ENCODE data around the gene OR1I1.
"Not testable (repeated sequence)": the region's sequence is repeated elsewhere in the genome, so short reads cannot be mapped to it uniquely, and the experiment has no call there.

Gene OR1I1

GRCh38 chr19:15081911-15082310, at the start of gene OR1I1:
OR1I1 (plus strand) TSS chr19:15082211; CDS start chr19:15087066, 4,855 bp downstream.
- no peak for DNase-seq (ENCODE audit: low read depth, low spot score)

GRCh38 chr19:15035795-15036311, 46.2 kb upstream of the OR1I1 start:
- no peak for DNase-seq (ENCODE audit: low read depth, low spot score)

GRCh38 chr19:15037586-15037985, 44.4 kb upstream of the OR1I1 start:
- no peak for DNase-seq (ENCODE audit: low read depth, low spot score)

- no peak for DNase-seq (ENCODE audit: low read depth, low spot score)
Measured at GRCh38 chr19:15038294-15038693, 43.7 kb upstream of the OR1I1 start.

GRCh38 chr19:15042003-15042402, 40.0 kb upstream of the OR1I1 start:
- no peak for DNase-seq (ENCODE audit: low read depth, low spot score)

GRCh38 chr19:15042826-15043225, 39.2 kb upstream of the OR1I1 start:
- no peak for DNase-seq (ENCODE audit: low read depth, low spot score)

GRCh38 chr19:15045506-15045905, 36.5 kb upstream of the OR1I1 start:
- no peak for DNase-seq (ENCODE audit: low read depth, low spot score)

- DNase-seq (ENCODE audit: low read depth, low spot score) = no peak
Measured at GRCh38 chr19:15047680-15048079, 34.3 kb upstream of the OR1I1 start.

- DNase-seq (ENCODE audit: low read depth, low spot score) = no peak
Measured at GRCh38 chr19:15048128-15048527, 33.9 kb upstream of the OR1I1 start.

GRCh38 chr19:15048885-15049541, 33.0 kb upstream of the OR1I1 start, which contains the start of gene CASP14:
CASP14 (plus strand) TSS chr19:15049480; CDS start chr19:15052252, 2,772 bp downstream.
- no peak for DNase-seq (ENCODE audit: low read depth, low spot score)

GRCh38 chr19:15050639-15051038, 31.4 kb upstream of the OR1I1 start:
- DNase-seq (ENCODE audit: low read depth, low spot score) = no peak

GRCh38 chr19:15062036-15062435, 20.0 kb upstream of the OR1I1 start:
- DNase-seq (ENCODE audit: low read depth, low spot score) = no peak

- DNase-seq (ENCODE audit: low read depth, low spot score) = not testable (repeated sequence)
Measured at GRCh38 chr19:15070386-15070785, 11.6 kb upstream of the OR1I1 start.

GRCh38 chr19:15072930-15073647, 8.9 kb upstream of the OR1I1 start:
- DNase-seq (ENCODE audit: low read depth, low spot score) = no peak

- DNase-seq (ENCODE audit: low read depth, low spot score) = no peak
Measured at GRCh38 chr19:15074371-15074770, 7.6 kb upstream of the OR1I1 start.

GRCh38 chr19:15075806-15076205, 6.2 kb upstream of the OR1I1 start:
- DNase-seq (ENCODE audit: low read depth, low spot score) = no peak

- DNase-seq (ENCODE audit: low read depth, low spot score) = not testable (repeated sequence)
Measured at GRCh38 chr19:15080002-15080401, 2.0 kb upstream of the OR1I1 start.

- no peak for DNase-seq (ENCODE audit: low read depth, low spot score)
Measured at GRCh38 chr19:15087182-15087581, 5.2 kb downstream of the OR1I1 start.

- peak; percentile 22 for DNase-seq (ENCODE audit: low read depth, low spot score)
Measured at GRCh38 chr19:15091918-15092753, 10.1 kb downstream of the OR1I1 start.

- DNase-seq (ENCODE audit: low read depth, low spot score) = no peak
Measured at GRCh38 chr19:15093001-15093400, 11.0 kb downstream of the OR1I1 start.

GRCh38 chr19:15096223-15096622, 14.2 kb downstream of the OR1I1 start:
- DNase-seq (ENCODE audit: low read depth, low spot score) = no peak

- not testable (repeated sequence) for DNase-seq (ENCODE audit: low read depth, low spot score)
Measured at GRCh38 chr19:15097980-15098379, 16.0 kb downstream of the OR1I1 start.

Measured in activated CD4-positive, CD25-positive, alpha-beta regulatory T cell treated with anti-CD3 and anti-CD28 coated beads, Interleukin-2, amount 50 U/mL, for 16 hours (primary cell).